ENCODE measurements around the gene TMEM165. TPM values are rescaled to one million over a fixed set of nuclear protein-coding genes. Genes with fewer than 3 reads are reported as not detected.

The TMEM165 gene
- total and polyA plus RNA-seq, 9 of the 15 experiments (the other 6 are each of a cell fraction or from before 2014, with no cell fraction given): 21.3 to 145 (median 96.8) TPM

GRCh38 chr4:55395529-55396307, at the start of gene TMEM165 (continued):
- no peak for TF ChIP-seq FOXO4 (CRISPR knock-in tag; IDR thresholded peaks at IDR 0.05)
- peak; percentile 89 for TF ChIP-seq POLR2B (IDR thresholded peaks at IDR 0.05; ENCODE audit: low read depth, partially characterized antibody)
- TF ChIP-seq CCNT2 (IDR thresholded peaks at IDR 0.05; ENCODE audit: borderline replicate concordance, extremely low read depth, insufficient read length, low read depth, low read length): peak; percentile 58
- no peak; the same call in 1 of the 2 replicates for TF ChIP-seq ZNF395 (CRISPR knock-in tag; IDR thresholded peaks at IDR 0.05)
- no peak; a peak in 1 of 4 replicates for TF ChIP-seq ZMIZ1 (IDR thresholded peaks at IDR 0.05; ENCODE audit: low read depth in 2 of 2, low read length in 2 of 2)
- no peak for TF ChIP-seq HEY1 (CRISPR knock-in tag; IDR thresholded peaks at IDR 0.05; ENCODE audit: borderline replicate concordance)
- no peak for TF ChIP-seq STAG1 (CRISPR knock-in tag; IDR thresholded peaks at IDR 0.05; ENCODE audit: borderline replicate concordance)
- TF ChIP-seq HDAC8 (tag; IDR thresholded peaks at IDR 0.05): no peak
- TF ChIP-seq MEF2D (tag; conservative IDR thresholded peaks at IDR 0.05; ENCODE audit: low read depth): no peak
- peak; percentile 78 for TF ChIP-seq POLR2AphosphoS5 (IDR thresholded peaks at IDR 0.05; ENCODE audit: control insufficient read depth, insufficient read depth, low read depth, low read length)
- TF ChIP-seq ZZZ3 (IDR thresholded peaks at IDR 0.05): no peak
- no peak for TF ChIP-seq TRIM25 (IDR thresholded peaks at IDR 0.05; ENCODE audit: borderline replicate concordance)
- no peak for TF ChIP-seq PRDM10 (IDR thresholded peaks at IDR 0.05; ENCODE audit: partially characterized antibody)
